ENCODE measurements around the gene GPATCH4.

DNA sequence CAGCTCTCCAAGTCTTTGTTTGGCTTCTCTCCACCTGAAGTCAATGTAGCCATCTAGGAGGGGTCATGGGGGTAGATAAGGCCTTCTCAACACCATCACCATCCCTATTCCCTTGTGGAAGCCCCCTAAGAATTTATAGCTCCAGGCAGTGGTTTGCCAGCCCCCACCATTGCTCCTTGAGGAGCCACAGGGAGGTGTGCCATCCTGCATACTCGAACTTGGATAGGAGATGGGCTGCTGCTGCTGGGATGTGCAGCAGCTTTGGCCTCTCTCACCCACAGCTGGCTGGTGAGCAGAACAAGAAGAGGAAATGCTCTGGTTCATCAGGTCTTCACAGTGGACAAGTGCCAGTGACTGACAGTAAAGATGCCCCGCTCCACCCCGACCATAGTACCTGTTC, 4.9 kb downstream of the GPATCH4 start:
- TF ChIP-seq ZFP30 (CRISPR knock-in tag; IDR thresholded peaks at IDR 0.05) (no peak), CSRNP3 (CRISPR knock-in tag; IDR thresholded peaks at IDR 0.05) (no peak), ARNTL (CRISPR knock-in tag; IDR thresholded peaks at IDR 0.05; ENCODE audit: borderline replicate concordance, low read depth) (no peak)
- TF ChIP-seq, protein P1, sequence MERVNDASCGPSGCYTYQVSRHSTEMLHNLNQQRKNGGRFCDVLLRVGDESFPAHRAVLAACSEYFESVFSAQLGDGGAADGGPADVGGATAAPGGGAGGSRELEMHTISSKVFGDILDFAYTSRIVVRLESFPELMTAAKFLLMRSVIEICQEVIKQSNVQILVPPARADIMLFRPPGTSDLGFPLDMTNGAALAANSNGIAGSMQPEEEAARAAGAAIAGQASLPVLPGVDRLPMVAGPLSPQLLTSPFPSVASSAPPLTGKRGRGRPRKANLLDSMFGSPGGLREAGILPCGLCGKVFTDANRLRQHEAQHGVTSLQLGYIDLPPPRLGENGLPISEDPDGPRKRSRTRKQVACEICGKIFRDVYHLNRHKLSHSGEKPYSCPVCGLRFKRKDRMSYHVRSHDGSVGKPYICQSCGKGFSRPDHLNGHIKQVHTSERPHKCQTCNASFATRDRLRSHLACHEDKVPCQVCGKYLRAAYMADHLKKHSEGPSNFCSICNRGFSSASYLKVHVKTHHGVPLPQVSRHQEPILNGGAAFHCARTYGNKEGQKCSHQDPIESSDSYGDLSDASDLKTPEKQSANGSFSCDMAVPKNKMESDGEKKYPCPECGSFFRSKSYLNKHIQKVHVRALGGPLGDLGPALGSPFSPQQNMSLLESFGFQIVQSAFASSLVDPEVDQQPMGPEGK (CRISPR knock-in tag; IDR thresholded peaks at IDR 0.05; ENCODE audit: borderline replicate concordance): no peak
